ENCODE measurements around the gene MTHFD1L. TPM values are rescaled to one million over a fixed set of nuclear protein-coding genes. Genes with fewer than 3 reads are reported as not detected.

MTHFD1L gene
- total and polyA plus RNA-seq, 9 of the 15 experiments (the other 6 are each of a cell fraction or from before 2014, with no cell fraction given), result 20.9 to 128 (median 61.0) TPM

DNA sequence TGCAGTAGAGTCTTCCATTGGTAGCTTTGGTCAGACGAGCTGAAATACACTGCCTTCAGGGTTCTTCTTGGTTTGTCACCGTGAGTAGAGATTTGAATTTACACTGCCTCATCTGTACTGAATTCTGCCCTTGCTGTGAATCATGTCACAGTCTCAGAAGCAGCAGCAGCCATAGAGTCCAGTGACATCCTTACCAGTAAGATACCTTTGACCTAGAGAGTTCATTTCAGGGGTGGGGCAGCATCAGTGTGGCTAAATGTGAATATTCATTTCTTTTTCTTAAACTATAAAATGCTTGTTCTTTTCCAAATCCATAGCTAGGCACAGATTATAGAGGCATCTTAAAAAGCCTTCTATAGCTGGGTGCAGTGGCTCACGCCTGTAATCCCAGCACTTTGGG, 223.5 kb downstream of the MTHFD1L start (continued):
- TF ChIP-seq ELK3 (CRISPR knock-in tag; IDR thresholded peaks at IDR 0.05), result no peak

DNA sequence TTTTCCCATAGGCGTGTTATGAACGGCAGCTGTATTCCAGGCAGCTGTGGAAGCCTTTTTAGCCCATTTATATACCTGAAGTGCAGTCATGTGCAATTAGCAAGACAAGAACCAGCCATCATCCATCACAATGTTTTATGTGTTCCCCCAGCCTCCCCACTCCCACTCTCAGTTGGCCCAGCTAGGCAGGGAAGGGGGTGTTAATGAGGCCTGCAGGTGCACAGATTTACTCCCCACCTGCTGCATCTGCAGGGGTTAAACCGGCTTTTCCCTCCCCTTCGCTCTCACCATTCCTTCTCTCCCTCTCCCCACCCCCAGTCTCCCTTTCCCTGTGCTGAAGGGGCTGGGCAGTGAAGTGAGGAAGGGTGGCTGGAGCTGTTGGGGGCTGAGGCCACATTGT, 224.5 kb downstream of the MTHFD1L start:
- BruUV-seq (replicated peaks), result no TSS peak
- H3K9ac ChIP-seq (ENCODE audit: insufficient read depth in 1 of 2, low read depth in 2 of 2, low read length in 2 of 2), result no peak overlapping the region
- H3K79me2 ChIP-seq (ENCODE audit: control insufficient read depth, insufficient read depth, low read length), result no peaks in the 10 kb centered on the region
- H3K36me3 ChIP-seq (ENCODE audit: control insufficient read depth, insufficient read depth, low read length), result peaks cover 37% of the 10 kb centered on the region; the same call in 2 of the 3 replicates
- FAIRE-seq, result no peak
- no peak overlapping the region for H2AFZ ChIP-seq (ENCODE audit: low read depth, low read length)
- no peaks in the 10 kb centered on the region for H3K9me3 ChIP-seq (replicated peaks; ENCODE audit: control insufficient read depth, insufficient read depth, low read depth, low read length)
- intact Hi-C loops (cut with micrococcal nuclease), result loop anchor here (5.0 kb wide), 2 partner anchors 48 to 268 kb away; no protein-coding TSS in a partner anchor
- CTCF ChIA-PET (ENCODE audit: low intra/inter-chr PET ratio), result no interaction called here
- in situ Hi-C loops (cut with MboI), result no loop called here
- ATAC-seq, result no peak
- no peak overlapping the region for H3K4me3 ChIP-seq
- no peak overlapping the region for H3K27ac ChIP-seq (ENCODE audit: extremely low read depth, low read depth, low read length)
- no peak overlapping the region for H3K4me2 ChIP-seq (ENCODE audit: insufficient read depth, low read length)
- peaks cover 10 to 12% of the 10 kb centered on the region in 2 experiments; a peak in 3 of 5 replicates for H3K4me1 ChIP-seq (replicated peaks in 1 of 2; ENCODE audit: control insufficient read depth in 2 of 2, insufficient read depth in 2 of 2, low read length in 2 of 2)
- TF ChIP-seq, protein P1, sequence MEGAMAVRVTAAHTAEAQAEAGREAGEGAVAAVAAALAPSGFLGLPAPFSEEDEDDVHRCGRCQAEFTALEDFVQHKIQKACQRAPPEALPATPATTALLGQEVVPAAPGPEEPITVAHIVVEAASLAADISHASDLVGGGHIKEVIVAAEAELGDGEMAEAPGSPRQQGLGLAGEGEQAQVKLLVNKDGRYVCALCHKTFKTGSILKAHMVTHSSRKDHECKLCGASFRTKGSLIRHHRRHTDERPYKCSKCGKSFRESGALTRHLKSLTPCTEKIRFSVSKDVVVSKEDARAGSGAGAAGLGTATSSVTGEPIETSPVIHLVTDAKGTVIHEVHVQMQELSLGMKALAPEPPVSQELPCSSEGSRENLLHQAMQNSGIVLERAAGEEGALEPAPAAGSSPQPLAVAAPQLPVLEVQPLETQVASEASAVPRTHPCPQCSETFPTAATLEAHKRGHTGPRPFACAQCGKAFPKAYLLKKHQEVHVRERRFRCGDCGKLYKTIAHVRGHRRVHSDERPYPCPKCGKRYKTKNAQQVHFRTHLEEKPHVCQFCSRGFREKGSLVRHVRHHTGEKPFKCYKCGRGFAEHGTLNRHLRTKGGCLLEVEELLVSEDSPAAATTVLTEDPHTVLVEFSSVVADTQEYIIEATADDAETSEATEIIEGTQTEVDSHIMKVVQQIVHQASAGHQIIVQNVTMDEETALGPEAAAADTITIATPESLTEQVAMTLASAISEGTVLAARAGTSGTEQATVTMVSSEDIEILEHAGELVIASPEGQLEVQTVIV (CRISPR knock-in tag; IDR thresholded peaks at IDR 0.05; ENCODE audit: borderline replicate concordance), result no peak
- no peak for TF ChIP-seq RFX7 (CRISPR knock-in tag; IDR thresholded peaks at IDR 0.05)
- TF ChIP-seq HMGN3 (IDR thresholded peaks at IDR 0.05; ENCODE audit: borderline replicate concordance, extremely low read depth, insufficient read length, low read depth, low read length), result no peak
- TF ChIP-seq TEAD2 (tag; IDR thresholded peaks at IDR 0.05), result no peak
- TF ChIP-seq ESRRA (IDR thresholded peaks at IDR 0.05; ENCODE audit: borderline replicate concordance, low read depth), result no peak
- no peak for TF ChIP-seq CBX3 (IDR thresholded peaks at IDR 0.05; ENCODE audit: borderline replicate concordance in 1 of 2, low read length in 2 of 2)
- TF ChIP-seq NELFE (IDR thresholded peaks at IDR 0.05; ENCODE audit: insufficient read depth, insufficient read length), result no peak
- TF ChIP-seq, protein P2, sequence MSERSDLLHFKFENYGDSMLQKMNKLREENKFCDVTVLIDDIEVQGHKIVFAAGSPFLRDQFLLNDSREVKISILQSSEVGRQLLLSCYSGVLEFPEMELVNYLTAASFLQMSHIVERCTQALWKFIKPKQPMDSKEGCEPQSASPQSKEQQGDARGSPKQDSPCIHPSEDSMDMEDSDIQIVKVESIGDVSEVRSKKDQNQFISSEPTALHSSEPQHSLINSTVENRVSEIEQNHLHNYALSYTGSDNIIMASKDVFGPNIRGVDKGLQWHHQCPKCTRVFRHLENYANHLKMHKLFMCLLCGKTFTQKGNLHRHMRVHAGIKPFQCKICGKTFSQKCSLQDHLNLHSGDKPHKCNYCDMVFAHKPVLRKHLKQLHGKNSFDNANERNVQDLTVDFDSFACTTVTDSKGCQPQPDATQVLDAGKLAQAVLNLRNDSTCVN (CRISPR knock-in tag; IDR thresholded peaks at IDR 0.05), result no peak
- TF ChIP-seq LEF1 (IDR thresholded peaks at IDR 0.05), result no peak
- no peaks in the 10 kb centered on the region for H3K27me3 ChIP-seq (ENCODE audit: control insufficient read depth in 2 of 2, insufficient read depth in 2 of 2, low read length in 2 of 2)
- POLR2A ChIA-PET, result interaction anchor here (0.6 kb wide), 1 partner anchor 14 kb away, joined by 3 read pairs; no protein-coding TSS in a partner anchor
- H3K9me1 ChIP-seq (ENCODE audit: control insufficient read depth, insufficient read depth, low read length), result no peaks in the 10 kb centered on the region
- 94% methylated on average over 4 of the region's 4 CpGs for WGBS (ENCODE audit: insufficient coverage, low coverage, missing lambda C conversion rate)
- no peak for DNase-seq (ENCODE audit: extremely low read depth in 1 of 4, low spot score in 3 of 4)
- H4K20me1 ChIP-seq (replicated peaks; ENCODE audit: control insufficient read depth, insufficient read depth, low read length), result no peaks in the 10 kb centered on the region; the same call in 1 of the 2 replicates

Data from K562 (cell line).